Keratinocyte (primary cell): ENCODE data around the gene GPR158.

Experiments
- EZH2 ChIP-seq: IDR thresholded peaks from one replicate; pipeline ENCODE4 v1.6.1; 2012; ENCODE audit warnings: inconsistent platforms, mild to moderate bottlenecking, low read length, moderate library complexity
- TF ChIP-seq, protein P1 (sequence below), 3 experiments: IDR thresholded peaks in 1 of 3; conservative IDR thresholded peaks in 1 of 3; optimal IDR thresholded peaks in 1 of 3; 2 replicates in 2 of 3; 3 replicates in 1 of 3; pipeline versions ENCODE3 to v1.5.1; 2011; ENCODE audit warnings: low read length in 3 of 3, mild to moderate bottlenecking in 3 of 3, moderate library complexity in 2 of 3, control low read depth in 1 of 3, inconsistent platforms in 1 of 3; ENCODE audit not compliant: insufficient read depth in 2 of 3; ENCODE audit errors: extremely low read depth in 1 of 3

DNA sequence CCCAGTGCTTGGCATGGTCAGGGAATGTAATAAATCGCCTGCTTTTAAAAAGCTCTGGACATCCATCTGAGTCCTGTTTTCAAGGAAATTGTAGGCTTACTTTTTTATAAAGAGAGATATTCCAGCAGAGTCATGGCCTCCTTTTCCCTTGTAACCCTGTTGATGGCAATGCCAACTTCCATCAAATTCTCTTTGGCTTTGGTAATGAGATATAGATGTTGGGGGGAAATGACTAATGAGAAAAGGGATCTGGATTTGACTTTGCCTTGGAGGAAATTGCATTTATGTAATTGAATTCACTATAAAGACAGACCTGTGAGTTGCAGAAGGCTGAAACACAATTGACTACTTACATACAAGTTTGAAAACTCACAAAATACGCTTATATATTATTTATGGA lies 347.5 kb downstream of the GPR158 start:
- TF ChIP-seq, protein P1, sequence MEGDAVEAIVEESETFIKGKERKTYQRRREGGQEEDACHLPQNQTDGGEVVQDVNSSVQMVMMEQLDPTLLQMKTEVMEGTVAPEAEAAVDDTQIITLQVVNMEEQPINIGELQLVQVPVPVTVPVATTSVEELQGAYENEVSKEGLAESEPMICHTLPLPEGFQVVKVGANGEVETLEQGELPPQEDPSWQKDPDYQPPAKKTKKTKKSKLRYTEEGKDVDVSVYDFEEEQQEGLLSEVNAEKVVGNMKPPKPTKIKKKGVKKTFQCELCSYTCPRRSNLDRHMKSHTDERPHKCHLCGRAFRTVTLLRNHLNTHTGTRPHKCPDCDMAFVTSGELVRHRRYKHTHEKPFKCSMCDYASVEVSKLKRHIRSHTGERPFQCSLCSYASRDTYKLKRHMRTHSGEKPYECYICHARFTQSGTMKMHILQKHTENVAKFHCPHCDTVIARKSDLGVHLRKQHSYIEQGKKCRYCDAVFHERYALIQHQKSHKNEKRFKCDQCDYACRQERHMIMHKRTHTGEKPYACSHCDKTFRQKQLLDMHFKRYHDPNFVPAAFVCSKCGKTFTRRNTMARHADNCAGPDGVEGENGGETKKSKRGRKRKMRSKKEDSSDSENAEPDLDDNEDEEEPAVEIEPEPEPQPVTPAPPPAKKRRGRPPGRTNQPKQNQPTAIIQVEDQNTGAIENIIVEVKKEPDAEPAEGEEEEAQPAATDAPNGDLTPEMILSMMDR (optimal IDR thresholded peaks at IDR 0.05 in 1 of 3, IDR thresholded peaks at IDR 0.05 in 1 of 3, conservative IDR thresholded peaks at IDR 0.05 in 1 of 3; ENCODE audit: extremely low read depth in 1 of 3, insufficient read depth in 2 of 3, low read length in 3 of 3) = no peak
- no peak for TF ChIP-seq EZH2
